ENCODE measurements around the gene AP5Z1. TPM values are rescaled to one million over a fixed set of nuclear protein-coding genes. Genes with fewer than 3 reads are reported as not detected.
A peak's percentile ranks its signal among the peaks of the same experiment; 100 is the strongest.

Gene AP5Z1
- total RNA-seq, 2 experiments from 2014 or later: 15.3 to 18.1 TPM

DNA sequence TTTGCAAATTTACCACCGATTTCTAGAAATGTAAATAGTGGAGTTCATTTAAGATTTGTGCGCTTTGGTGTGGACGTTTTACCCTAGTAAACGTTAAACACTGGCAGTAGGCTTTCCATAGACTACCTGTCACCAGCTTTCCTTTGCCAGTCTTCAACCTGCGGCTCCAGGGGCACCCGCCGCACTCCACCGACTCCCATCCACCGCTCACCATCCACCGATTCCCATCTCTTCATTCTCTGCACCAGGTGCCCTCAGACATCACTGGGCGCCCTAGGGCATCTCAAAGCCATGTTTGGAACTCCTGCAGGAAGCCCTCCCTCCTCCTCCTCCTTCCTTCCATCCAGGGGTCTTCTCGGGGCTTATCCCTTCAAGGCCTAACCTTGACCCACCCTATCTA lies 1.4 kb upstream of the AP5Z1 start:
- Mint-ChIP-seq H3K27me3 (ENCODE audit: low read depth) (no peaks in the 10 kb centered on the region), H3K27ac (peak overlapping the region; percentile 93), H3K4me3 (peak overlapping the region; percentile 98), H3K9me3 (no peaks in the 10 kb centered on the region), H3K36me3 (ENCODE audit: low read depth) (peaks cover 7% of the 10 kb centered on the region), H3K4me1 (ENCODE audit: low read depth) (peaks cover 44% of the 10 kb centered on the region)
- CTCF ChIA-PET: no interaction called here
- no peak for DNase-seq
- intact Hi-C loops (cut with micrococcal nuclease): loop anchor here (2.0 kb wide), 1 partner anchor 35 kb away; no protein-coding TSS in a partner anchor

GRCh38 chr7:4774658-4775249 lies 669 bp upstream of the AP5Z1 start:
- intact Hi-C loops (cut with micrococcal nuclease): loop anchor here (1.0 to 2.0 kb wide), 4 partner anchors 36 to 133 kb away; partner anchors contain the start of gene RADIL
- DNase-seq: peak; percentile 45
- Mint-ChIP-seq H3K27ac (peak overlapping the region; percentile 93), H3K27me3 (ENCODE audit: low read depth) (no peaks in the 10 kb centered on the region), H3K36me3 (ENCODE audit: low read depth) (peaks cover 7% of the 10 kb centered on the region), H3K9me3 (no peaks in the 10 kb centered on the region), H3K4me3 (peak overlapping the region; percentile 98), H3K4me1 (ENCODE audit: low read depth) (peaks cover 42% of the 10 kb centered on the region)
- CTCF ChIA-PET: interaction anchor here (1.0 to 2.1 kb wide), 5 partner anchors 18 to 133 kb away, joined by 3 to 7 read pairs (median 3); no protein-coding TSS in a partner anchor

DNA sequence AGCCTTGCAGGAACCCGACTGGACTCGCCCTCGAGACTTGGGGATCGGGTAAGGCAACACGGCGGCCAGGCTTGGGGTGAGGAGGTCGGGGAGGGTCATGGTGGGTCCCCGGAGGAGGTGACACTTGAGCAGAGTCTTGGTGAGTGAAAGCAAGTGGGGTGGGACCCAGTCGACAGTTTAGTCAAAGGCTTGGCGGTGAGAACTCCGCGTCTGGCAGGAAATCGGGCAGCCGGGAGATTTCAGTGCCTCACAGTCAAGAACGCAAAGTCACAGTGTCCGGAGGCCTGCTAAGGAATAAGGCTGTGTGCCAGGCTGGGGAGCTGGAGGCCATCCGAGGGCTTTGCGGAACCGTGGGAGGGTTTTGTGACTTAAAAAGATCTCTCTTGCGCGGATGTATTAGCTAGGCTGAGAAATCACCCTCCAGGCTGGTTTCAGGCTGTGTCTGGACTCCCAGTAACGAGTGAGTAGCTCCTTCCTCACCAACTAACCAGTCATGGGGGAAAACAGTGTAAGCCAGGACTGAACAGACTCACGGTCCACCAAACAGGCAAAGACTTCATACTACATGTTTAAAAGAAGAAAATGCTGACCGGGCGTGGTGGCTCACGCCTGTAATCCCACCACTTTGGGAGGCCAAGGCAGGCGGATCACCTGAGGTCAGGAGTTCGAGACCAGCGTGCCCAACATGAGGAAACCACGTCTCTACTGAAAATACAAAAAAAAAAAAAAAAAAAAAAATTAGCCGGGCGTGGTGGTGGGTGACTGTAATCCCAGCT lies 613 bp downstream of the AP5Z1 start:
- peaks cover 7% of the 10 kb centered on the region for H3K36me3 Mint-ChIP-seq (ENCODE audit: low read depth)
- DNase-seq: peak; percentile 60
- H3K4me1 Mint-ChIP-seq (ENCODE audit: low read depth): peaks cover 40% of the 10 kb centered on the region
- CTCF ChIA-PET: interaction anchor here (1.0 to 2.1 kb wide), 9 partner anchors 16 to 198 kb away, joined by 3 to 7 read pairs (median 3); no protein-coding TSS in a partner anchor
- H3K27me3 Mint-ChIP-seq (ENCODE audit: low read depth): no peaks in the 10 kb centered on the region
- H3K4me3 Mint-ChIP-seq: peak overlapping the region; percentile 98
- intact Hi-C loops (cut with micrococcal nuclease): loop anchor here (1.0 to 2.0 kb wide), 4 partner anchors 37 to 135 kb away; partner anchors contain the start of gene RADIL
- no peaks in the 10 kb centered on the region for H3K9me3 Mint-ChIP-seq
- peak overlapping the region; percentile 93 for H3K27ac Mint-ChIP-seq

DNA sequence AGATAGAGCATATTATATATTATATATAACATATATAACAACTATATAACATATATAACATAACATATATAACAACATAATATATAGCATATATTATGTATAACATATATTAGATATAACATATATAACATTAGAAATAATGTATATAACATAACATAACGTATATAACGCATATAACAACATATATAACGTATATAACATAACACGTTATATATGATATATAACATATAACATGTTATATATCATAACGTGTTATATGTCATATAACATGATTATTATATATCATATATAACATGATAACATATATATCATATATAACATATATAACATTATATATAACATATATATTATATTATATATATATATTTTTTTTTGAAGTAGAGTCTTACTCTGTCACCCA lies 3.7 kb downstream of the AP5Z1 start:
- Mint-ChIP-seq H3K4me1 (ENCODE audit: low read depth) (peaks cover 34% of the 10 kb centered on the region), H3K27me3 (ENCODE audit: low read depth) (no peaks in the 10 kb centered on the region), H3K36me3 (ENCODE audit: low read depth) (peaks cover 7% of the 10 kb centered on the region), H3K9me3 (no peaks in the 10 kb centered on the region), H3K4me3 (no peak overlapping the region), H3K27ac (no peak overlapping the region)
- CTCF ChIA-PET: no interaction called here
- DNase-seq: no peak
- intact Hi-C loops (cut with micrococcal nuclease): no loop called here

DNA sequence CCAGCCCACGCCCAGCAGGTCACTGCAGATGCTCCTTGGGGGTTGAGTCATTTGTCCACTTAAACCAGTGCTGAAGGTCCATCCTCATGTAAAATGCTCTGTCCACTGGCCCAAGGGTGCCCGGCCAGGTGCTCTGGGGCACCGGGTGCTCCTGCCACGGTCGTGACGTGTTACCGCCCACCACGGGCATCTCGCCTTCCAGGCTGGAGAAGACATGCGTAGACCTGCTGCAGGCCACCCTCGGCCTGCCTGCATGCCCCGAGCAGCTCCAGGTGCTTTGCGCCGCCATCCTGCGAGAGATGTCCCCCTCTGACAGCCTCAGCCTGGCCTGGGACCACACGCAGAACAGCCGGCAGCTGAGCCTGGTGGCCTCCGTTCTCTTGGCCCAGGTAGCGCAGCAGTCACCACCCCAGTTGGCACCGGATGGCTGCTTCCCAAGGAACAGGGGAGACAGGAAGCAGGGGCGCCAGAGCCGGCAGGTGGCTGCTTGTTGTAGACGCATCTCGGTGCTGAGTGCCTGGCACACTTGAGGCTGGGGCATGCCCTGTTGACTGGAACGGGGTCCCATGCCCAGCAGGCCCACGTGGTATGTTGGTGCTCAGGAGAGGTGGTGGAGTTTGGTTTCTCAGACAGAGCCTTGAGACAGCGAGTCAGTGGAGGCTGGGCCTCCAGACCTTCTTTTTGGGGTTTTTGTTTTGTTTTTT lies 6.1 kb downstream of the AP5Z1 start:
- Mint-ChIP-seq H3K27ac (no peak overlapping the region), H3K4me1 (ENCODE audit: low read depth) (peaks cover 16% of the 10 kb centered on the region), H3K4me3 (no peak overlapping the region), H3K27me3 (ENCODE audit: low read depth) (no peaks in the 10 kb centered on the region), H3K36me3 (ENCODE audit: low read depth) (peaks cover 5% of the 10 kb centered on the region), H3K9me3 (no peaks in the 10 kb centered on the region)
- intact Hi-C loops (cut with micrococcal nuclease): no loop called here
- no peak for DNase-seq
- CTCF ChIA-PET: interaction anchor here (0.7 kb wide), 1 partner anchor 51 kb away, joined by 3 read pairs; no protein-coding TSS in a partner anchor

- peaks cover 3% of the 10 kb centered on the region for H3K36me3 Mint-ChIP-seq (ENCODE audit: low read depth)
- CTCF ChIA-PET: no interaction called here
- H3K27ac Mint-ChIP-seq: no peak overlapping the region
- peaks cover 9% of the 10 kb centered on the region for H3K4me1 Mint-ChIP-seq (ENCODE audit: low read depth)
- no peaks in the 10 kb centered on the region for H3K9me3 Mint-ChIP-seq
- H3K4me3 Mint-ChIP-seq: no peak overlapping the region
- no peak for DNase-seq
- H3K27me3 Mint-ChIP-seq (ENCODE audit: low read depth): no peaks in the 10 kb centered on the region
- intact Hi-C loops (cut with micrococcal nuclease): no loop called here
Measured at GRCh38 chr7:4782333-4783291, 7.2 kb downstream of the AP5Z1 start.

DNA sequence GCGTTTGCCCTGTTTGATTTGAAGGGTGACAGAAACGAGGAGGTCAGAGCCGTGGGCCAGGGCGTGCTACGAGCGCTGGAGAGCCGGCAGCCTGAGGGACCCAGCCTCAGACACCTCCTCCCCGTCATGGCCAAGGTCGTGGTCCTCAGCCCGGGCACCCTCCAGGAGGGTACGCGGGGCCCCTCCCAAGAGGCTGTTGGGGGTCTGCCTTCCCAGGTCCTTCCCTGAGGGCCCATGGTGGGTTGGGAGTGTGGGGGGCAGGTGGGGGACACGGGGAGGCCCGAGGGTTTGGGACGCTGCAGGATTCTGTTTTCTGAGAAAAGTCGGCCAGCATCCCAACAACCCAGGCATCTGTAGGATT lies 7.8 kb downstream of the AP5Z1 start:
- H3K9me3 Mint-ChIP-seq: no peaks in the 10 kb centered on the region
- no peaks in the 10 kb centered on the region for H3K27me3 Mint-ChIP-seq (ENCODE audit: low read depth)
- H3K4me1 Mint-ChIP-seq (ENCODE audit: low read depth): peaks cover 3% of the 10 kb centered on the region
- H3K4me3 Mint-ChIP-seq: no peak overlapping the region
- CTCF ChIA-PET: no interaction called here
- intact Hi-C loops (cut with micrococcal nuclease): no loop called here
- no peak for DNase-seq
- peaks cover 2% of the 10 kb centered on the region for H3K36me3 Mint-ChIP-seq (ENCODE audit: low read depth)
- H3K27ac Mint-ChIP-seq: no peak overlapping the region

- Mint-ChIP-seq H3K9me3 (no peaks in the 10 kb centered on the region), H3K27ac (no peak overlapping the region), H3K27me3 (ENCODE audit: low read depth) (no peaks in the 10 kb centered on the region), H3K4me1 (ENCODE audit: low read depth) (no peaks in the 10 kb centered on the region), H3K4me3 (no peak overlapping the region), H3K36me3 (ENCODE audit: low read depth) (peaks cover 2% of the 10 kb centered on the region)
- CTCF ChIA-PET: no interaction called here
- DNase-seq: no peak
- intact Hi-C loops (cut with micrococcal nuclease): no loop called here
Measured at GRCh38 chr7:4783762-4784351, 8.4 kb downstream of the AP5Z1 start.

GRCh38 chr7:4784799-4785198 lies 9.4 kb downstream of the AP5Z1 start:
- DNase-seq: no peak
- intact Hi-C loops (cut with micrococcal nuclease): no loop called here
- peaks cover 2% of the 10 kb centered on the region for H3K36me3 Mint-ChIP-seq (ENCODE audit: low read depth)
- no peaks in the 10 kb centered on the region for H3K27me3 Mint-ChIP-seq (ENCODE audit: low read depth)
- CTCF ChIA-PET: no interaction called here
- no peaks in the 10 kb centered on the region for H3K4me1 Mint-ChIP-seq (ENCODE audit: low read depth)
- H3K4me3 Mint-ChIP-seq: no peak overlapping the region
- no peaks in the 10 kb centered on the region for H3K9me3 Mint-ChIP-seq
- H3K27ac Mint-ChIP-seq: no peak overlapping the region

DNA sequence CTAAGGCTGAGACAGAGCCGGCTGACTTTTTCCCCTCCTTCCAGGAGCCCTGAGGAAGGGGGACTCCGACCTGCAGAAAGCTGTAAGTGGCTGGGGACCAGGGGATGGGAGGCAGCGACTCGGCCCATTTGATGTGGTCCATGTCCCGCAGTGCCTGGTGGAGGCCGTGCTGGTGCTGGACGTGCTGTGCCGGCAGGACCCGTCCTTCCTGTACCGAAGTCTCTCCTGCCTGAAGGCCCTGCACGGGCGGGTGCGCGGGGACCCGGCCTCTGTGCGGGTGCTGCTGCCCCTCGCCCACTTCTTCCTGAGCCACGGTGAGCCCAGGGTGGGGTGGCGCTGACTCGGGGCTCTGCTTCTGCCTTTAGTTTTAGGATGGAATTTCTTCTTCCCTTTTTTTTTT lies 9.9 kb downstream of the AP5Z1 start:
- Mint-ChIP-seq H3K4me3 (no peak overlapping the region), H3K36me3 (ENCODE audit: low read depth) (peaks cover 6% of the 10 kb centered on the region), H3K4me1 (ENCODE audit: low read depth) (no peaks in the 10 kb centered on the region), H3K9me3 (no peaks in the 10 kb centered on the region), H3K27me3 (ENCODE audit: low read depth) (no peaks in the 10 kb centered on the region), H3K27ac (no peak overlapping the region)
- intact Hi-C loops (cut with micrococcal nuclease): no loop called here
- DNase-seq: no peak
- CTCF ChIA-PET: no interaction called here

- no peak for DNase-seq
- CTCF ChIA-PET: no interaction called here
- Mint-ChIP-seq H3K9me3 (no peaks in the 10 kb centered on the region), H3K27me3 (ENCODE audit: low read depth) (no peaks in the 10 kb centered on the region), H3K4me3 (no peak overlapping the region), H3K36me3 (ENCODE audit: low read depth) (peaks cover 7% of the 10 kb centered on the region), H3K27ac (no peak overlapping the region), H3K4me1 (ENCODE audit: low read depth) (no peaks in the 10 kb centered on the region)
- intact Hi-C loops (cut with micrococcal nuclease): no loop called here
Measured at GRCh38 chr7:4786015-4786414, 10.6 kb downstream of the AP5Z1 start.

Data from activated naive CD4-positive, alpha-beta T cell treated with anti-CD3 and anti-CD28 coated beads for 36 hours (primary cell).